Measurements from ENCODE around the gene TMEM125. TPM values are rescaled to one million over a fixed set of nuclear protein-coding genes. Genes with fewer than 3 reads are reported as not detected.

The TMEM125 gene
- total and polyA plus RNA-seq, 9 of the 15 experiments (the other 6 are each of a cell fraction or from before 2014, with no cell fraction given): 0.07 to 0.08 TPM; not detected in 7

GRCh38 chr1:43282220-43283195 is 12.7 kb downstream of the TMEM125 start (continued):
- TF ChIP-seq CEBPG (CRISPR knock-in tag; IDR thresholded peaks at IDR 0.05): no peak
- TF ChIP-seq CEBPG (tag; conservative IDR thresholded peaks at IDR 0.05 in 1 of 2, IDR thresholded peaks at IDR 0.05 in 1 of 2): no peak

DNA sequence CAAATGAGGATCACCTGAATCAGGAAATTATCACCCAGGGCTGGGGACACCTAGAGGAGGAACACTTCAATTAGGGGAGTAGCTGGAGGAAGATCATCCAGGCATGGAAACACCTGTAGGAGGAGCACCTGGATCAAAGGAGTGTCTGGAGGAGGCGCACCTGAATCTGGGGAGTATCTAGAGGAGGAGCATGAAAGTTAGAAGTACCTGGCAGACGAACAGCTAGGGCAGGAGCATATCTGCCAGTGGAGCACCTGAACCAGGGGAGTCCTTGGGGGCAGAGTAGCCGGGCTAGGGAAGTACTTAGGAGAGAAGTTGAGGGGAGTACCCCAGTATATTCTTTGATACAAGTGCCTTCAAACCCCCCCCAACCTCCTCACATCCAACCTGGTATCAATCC is 14.3 kb downstream of the TMEM125 start:
- Histone ChIP-seq H3K9me3 (replicated peaks; ENCODE audit: control insufficient read depth, insufficient read depth, low read depth, low read length) (no peaks in the 10 kb centered on the region), H3K36me3 (ENCODE audit: control insufficient read depth, insufficient read depth, low read length) (no peaks in the 10 kb centered on the region), H2AFZ (ENCODE audit: low read depth, low read length) (no peak overlapping the region), H3K4me2 (ENCODE audit: insufficient read depth, low read length) (no peak overlapping the region), H3K27ac (ENCODE audit: extremely low read depth, low read depth, low read length) (no peak overlapping the region), H4K20me1 (replicated peaks; ENCODE audit: control insufficient read depth, insufficient read depth, low read length) (peaks cover 8% of the 10 kb centered on the region), H3K9me1 (ENCODE audit: control insufficient read depth, insufficient read depth, low read length) (peaks cover 3% of the 10 kb centered on the region), H3K79me2 (ENCODE audit: control insufficient read depth, insufficient read depth, low read length) (no peaks in the 10 kb centered on the region), H3K27me3 (ENCODE audit: control insufficient read depth in 2 of 2, insufficient read depth in 2 of 2, low read length in 2 of 2) (peaks cover 43 to 81% of the 10 kb centered on the region in 2 experiments), H3K4me1 (replicated peaks in 1 of 2; ENCODE audit: control insufficient read depth in 2 of 2, insufficient read depth in 2 of 2, low read length in 2 of 2) (peaks cover 0 to 16% of the 10 kb centered on the region in 2 experiments; a peak in 3 of 5 replicates), H3K9ac (ENCODE audit: insufficient read depth in 1 of 2, low read depth in 2 of 2, low read length in 2 of 2) (no peak overlapping the region), H3K4me3 (no peak overlapping the region)
- FAIRE-seq (no peak), DNase-seq (ENCODE audit: extremely low read depth in 1 of 4, low spot score in 3 of 4) (no peak), ATAC-seq (no peak)
- POLR2A ChIA-PET: interaction anchor here (0.5 to 1.6 kb wide), 3 partner anchors 9 to 130 kb away, joined by 3 to 4 read pairs (median 3); no protein-coding TSS in a partner anchor
- WGBS (ENCODE audit: insufficient coverage, low coverage, missing lambda C conversion rate): 5% methylated on average over 3 of the region's 3 CpGs
- in situ Hi-C loops (cut with MboI) (no loop called here), intact Hi-C loops (cut with micrococcal nuclease) (no loop called here)
- BruUV-seq (replicated peaks): no TSS peak
- CTCF ChIA-PET (ENCODE audit: low intra/inter-chr PET ratio): no interaction called here
- TF ChIP-seq SMARCC2 (IDR thresholded peaks at IDR 0.05; ENCODE audit: low read depth): no peak
- TF ChIP-seq SAFB2 (IDR thresholded peaks at IDR 0.05; ENCODE audit: borderline replicate concordance, low read depth, low read length, severe bottlenecking): no peak
- TF ChIP-seq, protein P1, sequence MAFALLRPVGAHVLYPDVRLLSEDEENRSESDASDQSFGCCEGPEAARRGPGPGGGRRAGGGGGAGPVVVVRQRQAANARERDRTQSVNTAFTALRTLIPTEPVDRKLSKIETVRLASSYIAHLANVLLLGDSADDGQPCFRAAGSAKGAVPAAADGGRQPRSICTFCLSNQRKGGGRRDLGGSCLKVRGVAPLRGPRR (CRISPR knock-in tag; IDR thresholded peaks at IDR 0.05): no peak
- no peak for TF ChIP-seq SMARCA5 (IDR thresholded peaks at IDR 0.05)
- TF ChIP-seq, protein P2, sequence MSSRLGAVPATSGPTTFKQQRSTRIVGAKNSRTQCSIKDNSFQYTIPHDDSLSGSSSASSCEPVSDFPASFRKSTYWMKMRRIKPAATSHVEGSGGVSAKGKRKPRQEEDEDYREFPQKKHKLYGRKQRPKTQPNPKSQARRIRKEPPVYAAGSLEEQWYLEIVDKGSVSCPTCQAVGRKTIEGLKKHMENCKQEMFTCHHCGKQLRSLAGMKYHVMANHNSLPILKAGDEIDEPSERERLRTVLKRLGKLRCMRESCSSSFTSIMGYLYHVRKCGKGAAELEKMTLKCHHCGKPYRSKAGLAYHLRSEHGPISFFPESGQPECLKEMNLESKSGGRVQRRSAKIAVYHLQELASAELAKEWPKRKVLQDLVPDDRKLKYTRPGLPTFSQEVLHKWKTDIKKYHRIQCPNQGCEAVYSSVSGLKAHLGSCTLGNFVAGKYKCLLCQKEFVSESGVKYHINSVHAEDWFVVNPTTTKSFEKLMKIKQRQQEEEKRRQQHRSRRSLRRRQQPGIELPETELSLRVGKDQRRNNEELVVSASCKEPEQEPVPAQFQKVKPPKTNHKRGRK (tag; IDR thresholded peaks at IDR 0.05): no peak
- TF ChIP-seq ZNF232 (CRISPR knock-in tag; IDR thresholded peaks at IDR 0.05): no peak
- no peak for TF ChIP-seq ZNF347 (CRISPR knock-in tag; IDR thresholded peaks at IDR 0.05; ENCODE audit: low read depth)
- TF ChIP-seq MYC (IDR thresholded peaks at IDR 0.05; ENCODE audit: low read depth, low read length): no peak
- TF ChIP-seq MYC (CRISPR knock-in tag; IDR thresholded peaks at IDR 0.05; ENCODE audit: borderline replicate concordance, low read depth): no peak
- TF ChIP-seq, protein P3, sequence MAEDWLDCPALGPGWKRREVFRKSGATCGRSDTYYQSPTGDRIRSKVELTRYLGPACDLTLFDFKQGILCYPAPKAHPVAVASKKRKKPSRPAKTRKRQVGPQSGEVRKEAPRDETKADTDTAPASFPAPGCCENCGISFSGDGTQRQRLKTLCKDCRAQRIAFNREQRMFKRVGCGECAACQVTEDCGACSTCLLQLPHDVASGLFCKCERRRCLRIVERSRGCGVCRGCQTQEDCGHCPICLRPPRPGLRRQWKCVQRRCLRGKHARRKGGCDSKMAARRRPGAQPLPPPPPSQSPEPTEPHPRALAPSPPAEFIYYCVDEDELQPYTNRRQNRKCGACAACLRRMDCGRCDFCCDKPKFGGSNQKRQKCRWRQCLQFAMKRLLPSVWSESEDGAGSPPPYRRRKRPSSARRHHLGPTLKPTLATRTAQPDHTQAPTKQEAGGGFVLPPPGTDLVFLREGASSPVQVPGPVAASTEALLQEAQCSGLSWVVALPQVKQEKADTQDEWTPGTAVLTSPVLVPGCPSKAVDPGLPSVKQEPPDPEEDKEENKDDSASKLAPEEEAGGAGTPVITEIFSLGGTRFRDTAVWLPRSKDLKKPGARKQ (CRISPR knock-in tag; IDR thresholded peaks at IDR 0.05): no peak
- no peak for TF ChIP-seq ZBTB2 (IDR thresholded peaks at IDR 0.05)
- no peak for TF ChIP-seq CBX3 (IDR thresholded peaks at IDR 0.05; ENCODE audit: borderline replicate concordance in 1 of 2, low read length in 2 of 2)
